WTC11 (cell line): ENCODE measurements around the gene SFT2D3.

Source experiments
- KAT7 ChIP-seq: sonication (generic); formaldehyde crosslinking; IDR thresholded peaks from 2 replicates; pipeline ENCODE4 v1.8.1; 2023; ENCODE audit warnings: missing genetic modification reagents, mild to moderate bottlenecking, borderline replicate concordance
- TF ChIP-seq, protein P1 (sequence below): fragments of 200-600 bp; IDR thresholded peaks from 2 replicates; pipeline ENCODE4 v1.8.0; 2022; ENCODE audit warnings: antibody characterized with exemption
- TF ChIP-seq, protein P2 (sequence below): sonication (generic); formaldehyde crosslinking; IDR thresholded peaks from 2 replicates; pipeline ENCODE4 v1.8.1; 2022; ENCODE audit warnings: mild to moderate bottlenecking, missing genetic modification reagents, moderate library complexity, borderline replicate concordance
- TF ChIP-seq, protein P3 (sequence below): sonication (generic); formaldehyde crosslinking; IDR thresholded peaks from 2 replicates; pipeline ENCODE4 v1.8.0; 2022; ENCODE audit warnings: mild to moderate bottlenecking, missing genetic modification reagents

DNA sequence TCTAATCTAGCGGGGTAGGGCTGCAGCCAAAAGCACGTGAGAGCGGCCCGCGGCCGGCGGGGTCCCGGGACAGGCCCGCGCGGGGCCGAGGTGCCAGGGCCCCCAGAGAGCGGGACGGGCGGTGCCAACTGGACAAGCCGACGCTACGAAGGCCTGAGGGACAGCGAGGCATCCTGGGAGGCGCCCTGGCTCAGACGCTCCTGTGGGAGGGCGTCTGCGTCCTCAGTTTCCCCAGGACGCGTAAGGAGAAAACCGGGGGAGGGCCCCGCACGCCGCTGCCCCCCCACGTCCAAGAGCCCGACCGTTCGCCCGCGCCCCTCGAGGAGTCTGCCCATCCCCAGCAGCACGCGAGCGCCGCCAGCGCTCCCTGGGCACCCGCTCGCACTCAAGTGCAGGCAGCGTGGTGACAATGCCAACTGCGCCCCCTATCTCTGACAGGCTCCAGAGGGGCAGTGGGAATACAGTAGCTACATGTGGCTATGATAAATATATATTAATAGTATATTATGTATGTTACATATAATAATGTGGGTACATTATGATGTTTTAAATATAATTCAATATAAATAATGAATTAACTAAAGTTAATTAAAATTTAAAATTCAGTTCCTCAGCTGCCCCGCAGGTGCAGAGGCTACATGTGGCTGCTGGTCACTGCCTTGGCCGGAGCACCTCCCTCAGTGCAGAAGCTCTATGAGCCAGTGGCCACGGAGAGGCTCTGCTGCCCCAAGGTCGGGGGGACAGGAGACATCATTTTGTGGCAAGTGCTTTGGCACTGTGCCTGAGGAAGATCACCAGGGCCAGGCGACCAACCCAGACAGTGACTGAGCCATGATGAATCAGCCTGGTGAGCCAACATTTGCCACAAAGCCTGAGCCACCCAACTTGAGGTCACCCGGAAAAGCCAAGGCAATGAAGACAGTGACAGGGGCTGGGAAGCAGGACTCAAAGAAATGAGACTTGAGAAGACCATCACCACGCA lies 5.5 kb upstream of the SFT2D3 start:
- no peak for TF ChIP-seq KAT7 (CRISPR knock-in tag)
- TF ChIP-seq, protein P1, sequence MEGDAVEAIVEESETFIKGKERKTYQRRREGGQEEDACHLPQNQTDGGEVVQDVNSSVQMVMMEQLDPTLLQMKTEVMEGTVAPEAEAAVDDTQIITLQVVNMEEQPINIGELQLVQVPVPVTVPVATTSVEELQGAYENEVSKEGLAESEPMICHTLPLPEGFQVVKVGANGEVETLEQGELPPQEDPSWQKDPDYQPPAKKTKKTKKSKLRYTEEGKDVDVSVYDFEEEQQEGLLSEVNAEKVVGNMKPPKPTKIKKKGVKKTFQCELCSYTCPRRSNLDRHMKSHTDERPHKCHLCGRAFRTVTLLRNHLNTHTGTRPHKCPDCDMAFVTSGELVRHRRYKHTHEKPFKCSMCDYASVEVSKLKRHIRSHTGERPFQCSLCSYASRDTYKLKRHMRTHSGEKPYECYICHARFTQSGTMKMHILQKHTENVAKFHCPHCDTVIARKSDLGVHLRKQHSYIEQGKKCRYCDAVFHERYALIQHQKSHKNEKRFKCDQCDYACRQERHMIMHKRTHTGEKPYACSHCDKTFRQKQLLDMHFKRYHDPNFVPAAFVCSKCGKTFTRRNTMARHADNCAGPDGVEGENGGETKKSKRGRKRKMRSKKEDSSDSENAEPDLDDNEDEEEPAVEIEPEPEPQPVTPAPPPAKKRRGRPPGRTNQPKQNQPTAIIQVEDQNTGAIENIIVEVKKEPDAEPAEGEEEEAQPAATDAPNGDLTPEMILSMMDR = peak; percentile 34; the same call in 1 of the 2 replicates
- TF ChIP-seq, protein P2, sequence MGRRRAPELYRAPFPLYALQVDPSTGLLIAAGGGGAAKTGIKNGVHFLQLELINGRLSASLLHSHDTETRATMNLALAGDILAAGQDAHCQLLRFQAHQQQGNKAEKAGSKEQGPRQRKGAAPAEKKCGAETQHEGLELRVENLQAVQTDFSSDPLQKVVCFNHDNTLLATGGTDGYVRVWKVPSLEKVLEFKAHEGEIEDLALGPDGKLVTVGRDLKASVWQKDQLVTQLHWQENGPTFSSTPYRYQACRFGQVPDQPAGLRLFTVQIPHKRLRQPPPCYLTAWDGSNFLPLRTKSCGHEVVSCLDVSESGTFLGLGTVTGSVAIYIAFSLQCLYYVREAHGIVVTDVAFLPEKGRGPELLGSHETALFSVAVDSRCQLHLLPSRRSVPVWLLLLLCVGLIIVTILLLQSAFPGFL = no peak
- TF ChIP-seq, protein P3, sequence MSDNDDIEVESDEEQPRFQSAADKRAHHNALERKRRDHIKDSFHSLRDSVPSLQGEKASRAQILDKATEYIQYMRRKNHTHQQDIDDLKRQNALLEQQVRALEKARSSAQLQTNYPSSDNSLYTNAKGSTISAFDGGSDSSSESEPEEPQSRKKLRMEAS (CRISPR knock-in tag) = peak; percentile 80; the same call in 1 of the 2 replicates
